ENCODE measurements around the gene SLCO2A1.
A peak's percentile ranks its signal among the peaks of the same experiment; 100 is the strongest.

SLCO2A1 gene

GRCh38 chr3:134034005-134034785 lies 4.5 kb upstream of the SLCO2A1 start:
- DNase-seq (ENCODE audit: low read depth, low spot score), result no peak

GRCh38 chr3:134033315-134033996 lies 3.7 kb upstream of the SLCO2A1 start:
- DNase-seq (ENCODE audit: low read depth, low spot score), result no peak

DNA sequence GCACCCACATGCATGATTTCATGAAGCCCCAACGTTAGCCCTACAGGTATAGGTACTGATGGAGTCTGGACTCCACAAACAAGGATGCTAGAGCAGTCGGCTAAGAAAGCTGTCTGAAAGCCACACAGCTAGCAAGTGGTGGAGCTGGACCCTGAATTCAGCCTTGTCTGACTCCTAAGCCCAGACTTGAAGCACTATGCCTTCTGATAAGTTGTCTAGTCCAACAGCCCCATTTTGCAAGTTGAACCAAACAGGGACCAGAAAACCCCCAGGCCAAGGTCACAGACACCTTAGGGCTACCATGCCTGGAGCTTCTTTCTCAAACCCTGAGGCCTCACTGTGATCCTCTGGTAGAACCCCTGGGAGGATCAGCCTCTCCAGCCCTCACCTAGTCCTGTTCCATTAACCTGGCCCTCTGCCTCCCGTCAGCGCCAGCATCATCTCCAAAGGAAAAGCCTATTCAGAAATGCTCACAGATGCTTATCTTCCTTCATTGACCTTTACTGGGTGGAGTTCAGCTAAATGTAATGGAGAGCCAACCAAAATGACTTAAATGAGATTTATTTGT lies 1.7 kb upstream of the SLCO2A1 start:
- DNase-seq (ENCODE audit: low read depth, low spot score), result no peak

DNA sequence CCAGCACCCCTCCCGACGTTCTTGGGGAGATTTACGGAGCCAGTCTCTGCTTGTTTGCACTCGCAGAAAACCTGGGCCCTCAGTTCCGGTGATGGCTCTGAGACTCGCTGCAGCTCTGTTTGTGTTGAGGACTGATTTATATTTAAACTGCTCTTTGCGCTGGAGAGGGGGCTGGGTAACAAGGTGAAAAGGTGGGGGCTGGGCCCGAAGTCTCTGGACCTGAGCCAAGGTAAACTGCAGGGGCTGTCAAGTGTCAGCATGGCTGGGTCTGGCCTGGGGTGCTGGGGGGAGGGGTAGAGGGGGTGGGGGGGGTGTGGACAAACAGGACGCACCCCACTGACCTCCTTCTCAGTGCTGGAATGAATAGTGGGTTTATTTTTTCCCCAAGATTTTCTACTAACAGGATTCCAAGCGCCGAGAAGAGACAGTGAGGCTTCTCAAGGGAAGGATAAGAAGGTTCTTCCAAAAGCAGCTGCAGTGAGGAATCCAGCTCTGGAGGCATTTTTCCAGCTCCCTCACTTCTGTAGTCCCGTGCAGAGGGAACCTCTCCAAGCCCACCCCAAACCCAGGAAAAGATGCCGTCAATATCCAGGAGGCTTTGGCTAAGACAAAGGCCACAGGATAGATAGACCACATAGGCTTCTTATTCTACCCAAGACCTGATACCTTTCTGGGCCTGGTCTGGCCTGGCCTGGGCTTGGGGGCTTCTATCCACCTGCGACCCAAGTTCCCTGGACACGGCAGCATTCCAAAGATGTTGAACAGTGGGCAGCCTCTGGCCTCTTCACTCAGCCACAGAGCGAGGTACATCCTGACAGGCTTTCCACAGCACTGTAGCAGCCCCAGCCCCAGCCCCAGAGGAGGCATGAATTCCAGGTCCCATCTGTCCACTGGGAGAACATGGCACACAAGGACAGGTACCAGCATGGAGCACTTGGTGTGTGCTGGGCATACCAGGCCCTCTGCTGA lies 938 bp upstream of the SLCO2A1 start:
- no peak for DNase-seq (ENCODE audit: low read depth, low spot score)

GRCh38 chr3:134029256-134029733 lies 430 bp downstream of the SLCO2A1 start:
- DNase-seq (ENCODE audit: low read depth, low spot score), result peak; percentile 52

DNA sequence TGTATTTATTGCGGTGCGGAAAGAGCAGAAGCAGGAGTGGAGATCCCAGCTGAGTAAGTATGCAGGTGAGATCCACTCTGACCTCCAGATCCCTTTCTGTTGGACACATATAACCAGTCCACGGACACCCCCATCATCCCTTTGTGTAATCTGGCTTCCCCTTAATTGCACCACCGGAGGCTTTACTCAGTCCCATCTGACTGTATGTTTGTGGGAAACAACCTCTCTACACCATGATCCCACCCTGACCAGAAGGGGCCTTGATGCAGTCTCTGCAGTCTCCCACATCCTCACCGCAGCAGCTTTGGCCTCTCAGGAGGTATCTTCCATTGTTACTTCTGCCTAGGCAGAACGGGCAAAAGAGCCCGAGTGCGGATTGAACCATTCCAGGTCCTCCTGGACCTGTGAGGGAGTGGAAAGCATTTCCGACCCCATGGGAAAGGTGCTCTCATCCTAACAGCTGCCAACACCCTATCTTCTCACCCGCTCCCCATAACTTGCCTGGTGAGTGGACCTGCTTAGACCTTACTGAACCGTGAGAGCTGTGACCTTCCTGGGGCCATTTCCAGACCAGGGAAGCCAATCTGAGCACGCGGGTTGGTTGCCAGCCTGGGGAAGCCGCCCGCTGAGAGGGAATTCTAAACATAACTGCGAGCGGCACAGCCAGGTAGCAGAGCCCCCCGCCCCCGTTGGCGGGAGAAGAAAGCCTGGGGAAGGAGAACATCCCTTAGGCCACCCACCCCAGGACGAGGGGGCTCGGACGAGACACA lies 1.1 kb downstream of the SLCO2A1 start:
- DNase-seq (ENCODE audit: low read depth, low spot score), result peak; percentile 50

DNA sequence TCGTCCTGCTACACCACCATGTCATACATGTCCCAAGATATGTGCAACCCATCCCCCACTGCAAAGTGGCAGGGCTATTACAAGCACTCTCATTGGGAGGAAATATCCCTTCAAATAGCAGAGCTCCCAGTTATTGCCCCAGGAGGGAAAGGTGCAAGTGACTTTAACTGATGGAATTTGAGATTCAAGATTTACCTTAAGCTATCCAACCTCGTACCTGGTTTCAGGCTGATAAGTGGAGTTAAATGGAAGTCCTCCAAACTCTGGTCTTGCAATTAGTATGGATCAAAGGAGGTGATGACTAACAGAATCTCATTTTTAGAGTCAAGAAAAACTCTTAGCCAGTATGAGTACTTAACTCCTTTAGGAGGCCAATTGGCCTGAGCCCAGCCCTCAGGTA lies 2.1 kb downstream of the SLCO2A1 start:
- DNase-seq (ENCODE audit: low read depth, low spot score), result no peak

- DNase-seq (ENCODE audit: low read depth, low spot score), result no peak
These were observed 9.5 kb downstream of the SLCO2A1 start for GRCh38 chr3:134020135-134020680.

- no peak for DNase-seq (ENCODE audit: low read depth, low spot score)
These were observed 10.9 kb downstream of the SLCO2A1 start for GRCh38 chr3:134018850-134019249.

DNA sequence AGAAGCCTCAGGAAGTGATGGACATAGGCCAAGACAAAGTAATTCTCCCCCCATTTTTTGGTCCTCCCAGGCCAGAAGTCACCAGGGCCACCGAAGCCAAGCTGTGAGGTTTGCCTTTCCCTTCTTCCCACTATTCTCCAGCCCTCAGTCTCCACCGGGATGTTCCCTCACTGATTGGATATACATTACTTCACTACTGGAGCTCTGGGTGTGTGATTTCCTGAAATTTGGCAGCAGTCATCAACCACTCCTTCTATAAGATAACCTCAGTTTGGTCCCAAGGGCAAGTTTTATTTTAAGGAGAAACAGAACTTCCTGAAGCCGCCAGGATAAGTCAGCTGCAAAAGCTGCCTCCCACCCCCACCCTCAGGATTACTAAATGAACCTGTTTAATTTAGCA lies 11.3 kb downstream of the SLCO2A1 start:
- no peak for DNase-seq (ENCODE audit: low read depth, low spot score)

DNA sequence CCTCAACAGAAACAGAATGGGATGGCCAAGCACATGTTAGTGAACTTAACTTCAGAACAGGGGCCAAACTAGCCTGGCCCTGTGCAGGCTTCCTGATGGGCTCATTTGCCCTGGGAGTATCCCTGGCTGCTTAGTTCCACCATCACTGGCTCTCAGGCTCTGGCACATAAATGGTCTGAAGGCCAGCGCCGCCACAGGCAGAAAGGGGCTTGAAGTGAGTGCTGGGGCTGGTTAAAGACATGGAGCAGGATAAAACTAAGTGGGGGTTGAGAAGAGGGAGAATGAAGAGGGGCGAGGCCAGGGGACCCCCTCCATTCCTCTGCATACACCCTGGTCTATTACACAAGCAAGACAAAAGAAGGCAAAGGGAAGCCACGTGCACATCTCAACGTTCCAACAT lies 12.2 kb downstream of the SLCO2A1 start:
- DNase-seq (ENCODE audit: low read depth, low spot score), result no peak

- no peak for DNase-seq (ENCODE audit: low read depth, low spot score)
These were observed 15.5 kb downstream of the SLCO2A1 start for GRCh38 chr3:134014270-134014669.

- no peak for DNase-seq (ENCODE audit: low read depth, low spot score)
These were observed 16.4 kb downstream of the SLCO2A1 start for GRCh38 chr3:134013280-134013679.

- DNase-seq (ENCODE audit: low read depth, low spot score), result no peak
These were observed 20.3 kb downstream of the SLCO2A1 start for GRCh38 chr3:134009345-134010000.

DNA sequence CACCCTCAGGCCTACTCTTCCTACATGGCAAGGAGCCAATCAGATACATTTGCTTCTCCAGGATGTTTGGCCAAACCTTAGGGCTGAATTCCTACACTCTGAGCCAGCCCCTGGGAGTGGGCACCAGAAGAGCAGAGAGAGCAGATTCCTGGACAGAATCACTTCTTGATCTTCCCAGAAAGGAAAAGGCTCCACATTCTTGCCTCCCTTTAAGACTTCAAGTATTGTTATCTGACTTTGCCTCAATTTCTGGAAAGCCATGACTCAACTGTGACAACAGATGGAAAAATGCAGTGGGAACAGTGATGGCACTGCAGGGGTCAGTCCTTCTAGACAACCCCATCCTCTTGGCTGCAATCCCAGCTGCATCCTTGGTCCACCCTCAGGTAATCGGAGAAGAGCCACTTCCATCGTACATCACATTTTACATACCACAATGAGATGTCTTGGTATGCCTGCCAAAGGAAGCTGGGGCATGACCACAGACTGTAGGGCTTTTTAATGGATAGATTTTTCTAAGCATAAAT lies 21.0 kb downstream of the SLCO2A1 start:
- peak; percentile 42 for DNase-seq (ENCODE audit: low read depth, low spot score)

DNA sequence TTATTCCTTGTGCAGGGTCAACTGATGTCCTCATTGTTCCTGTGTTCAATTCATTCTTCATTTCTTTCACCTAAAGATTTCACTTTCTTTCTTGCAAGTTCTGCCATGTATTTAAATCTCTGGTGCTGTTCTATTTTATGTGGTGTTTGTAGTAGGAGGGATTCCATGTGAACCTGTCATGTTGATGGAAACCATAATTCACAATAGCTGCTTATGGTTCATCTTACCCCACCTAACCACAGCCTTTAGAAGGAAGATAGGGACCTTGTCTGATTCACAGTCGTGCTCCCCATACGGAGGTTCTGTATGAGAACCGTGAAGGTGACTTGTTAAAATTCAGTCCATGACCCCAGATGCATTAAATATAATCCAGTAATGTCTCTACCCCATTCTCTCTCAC lies 21.9 kb downstream of the SLCO2A1 start:
- no peak for DNase-seq (ENCODE audit: low read depth, low spot score)

DNA sequence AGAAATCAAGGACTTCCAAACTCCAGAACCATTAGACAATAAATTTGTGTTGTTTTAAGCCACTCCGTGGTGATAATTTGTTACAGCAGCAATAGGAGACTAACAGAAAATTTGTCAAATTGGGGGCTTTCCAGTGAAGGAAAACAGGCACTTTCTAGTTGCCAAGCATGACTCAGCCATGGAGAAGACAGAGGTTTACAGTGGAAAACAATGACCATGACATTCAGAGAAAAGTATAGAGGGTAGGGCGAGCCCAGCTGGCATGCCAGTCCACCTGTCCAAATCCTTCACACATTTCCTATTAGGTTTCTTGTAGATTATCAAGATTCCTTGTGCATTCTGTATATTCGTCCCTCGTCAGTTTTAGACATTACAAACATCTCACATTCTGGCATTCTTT lies 24.9 kb downstream of the SLCO2A1 start:
- DNase-seq (ENCODE audit: low read depth, low spot score), result no peak

DNA sequence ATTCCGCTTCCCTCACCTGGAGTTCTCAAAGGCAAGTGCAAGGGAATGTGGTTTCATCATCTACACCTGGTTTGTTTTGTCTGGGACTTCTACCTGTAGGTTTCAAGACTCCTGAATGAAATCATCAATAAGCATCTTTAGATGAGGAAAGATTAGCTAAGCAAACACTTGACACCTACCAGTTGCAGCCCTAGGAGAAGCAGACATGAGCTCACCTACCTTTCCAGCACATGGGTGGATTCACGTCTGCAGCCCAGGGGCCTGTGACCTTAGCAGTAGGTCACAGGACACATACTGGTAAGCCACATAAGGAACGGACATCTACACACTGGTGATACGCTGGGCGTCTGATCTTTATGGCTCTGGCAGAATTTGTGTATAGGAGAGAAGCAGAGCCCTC lies 26.7 kb downstream of the SLCO2A1 start:
- no peak for DNase-seq (ENCODE audit: low read depth, low spot score)

- DNase-seq (ENCODE audit: low read depth, low spot score), result no peak
These were observed 27.4 kb downstream of the SLCO2A1 start for GRCh38 chr3:134002306-134002705.

DNA sequence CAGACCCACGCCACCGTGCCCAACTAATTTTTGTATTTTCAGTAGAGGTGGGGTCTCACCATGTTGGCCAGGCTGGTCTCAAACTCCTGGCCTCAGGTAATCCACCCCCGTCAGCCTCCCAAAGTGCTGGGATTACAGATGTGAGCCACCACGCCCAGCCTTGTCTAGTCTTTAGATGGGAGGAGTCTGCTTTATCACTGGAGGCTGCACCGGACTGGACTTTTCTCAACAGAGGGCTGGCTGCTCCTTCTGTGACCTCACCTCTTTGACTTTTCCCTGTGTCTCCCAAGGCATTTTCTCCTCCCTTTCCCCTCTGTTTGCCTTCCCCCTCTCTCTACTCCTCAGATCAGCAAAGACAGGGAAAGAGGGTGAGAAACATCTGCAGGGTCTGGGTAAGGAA lies 28.5 kb downstream of the SLCO2A1 start:
- no peak for DNase-seq (ENCODE audit: low read depth, low spot score)

Data from ELF-1 (cell line).